Hepatocyte (in vitro differentiated cells): ENCODE results near the gene TEX44.

Source experiments
- CTCF ChIP-seq: fragments of 200-600 bp; sonication (generic); IDR thresholded peaks from 2 replicates; pipeline ENCODE4 v1.5.1; 2016; ENCODE audit warnings: antibody characterized with exemption, mild to moderate bottlenecking; ENCODE audit not compliant: poor library complexity
- EZH2 ChIP-seq: fragments of 200-600 bp; sonication (generic); IDR thresholded peaks from 2 replicates; pipeline ENCODE4 v1.6.1; 2016; ENCODE audit warnings: antibody characterized with exemption, mild to moderate bottlenecking, borderline replicate concordance
- EZH2phosphoT487 ChIP-seq: fragments of 200-600 bp; sonication (generic); IDR thresholded peaks from one replicate; pipeline ENCODE4 v1.6.1; 2018; ENCODE audit warnings: antibody characterized with exemption, mild to moderate bottlenecking, low read depth, moderate library complexity; ENCODE audit not compliant: unreplicated experiment, severe bottlenecking

- TF ChIP-seq EZH2 (no peak), CTCF (no peak), EZH2phosphoT487 (no peak)
These were observed 28.6 kb downstream of the TEX44 start for GRCh38 chr2:231621051-231621879.
